ENCODE data around the gene TAF10. TPM values are rescaled to one million over a fixed set of nuclear protein-coding genes. Genes with fewer than 3 reads are reported as not detected.

Gene TAF10
- total RNA-seq, 1 experiment from 2014 or later = 187 TPM

GRCh38 chr11:6566704-6567370, 45.2 kb downstream of the TAF10 start:
- Mint-ChIP-seq H3K27ac (ENCODE audit: unreplicated experiment) (no peak overlapping the region), H3K27me3 (ENCODE audit: unreplicated experiment) (no peaks in the 10 kb centered on the region), H3K4me3 (ENCODE audit: low read depth, unreplicated experiment) (no peak overlapping the region), H3K9me3 (ENCODE audit: low read depth, unreplicated experiment) (no peaks in the 10 kb centered on the region), H3K4me1 (ENCODE audit: low read depth, unreplicated experiment) (no peaks in the 10 kb centered on the region), H3K36me3 (ENCODE audit: insufficient read depth, unreplicated experiment) (peaks cover 21% of the 10 kb centered on the region)
- CTCF ChIA-PET = no interaction called here
- intact Hi-C loops (cut with micrococcal nuclease; ENCODE audit: unreplicated experiment) = no loop called here
- TF ChIP-seq CTCF (IDR thresholded peaks at IDR 0.05; ENCODE audit: unreplicated experiment) = no peak
- BruUV-seq (replicated peaks) = no TSS peak
- DNase-seq = no peak

- DNase-seq = no peak
- CTCF ChIA-PET = no interaction called here
- intact Hi-C loops (cut with micrococcal nuclease; ENCODE audit: unreplicated experiment) = no loop called here
- no TSS peak for BruUV-seq (replicated peaks)
- H3K36me3 Mint-ChIP-seq (ENCODE audit: insufficient read depth, unreplicated experiment) = peaks cover 15% of the 10 kb centered on the region
- no peak overlapping the region for H3K27ac Mint-ChIP-seq (ENCODE audit: unreplicated experiment)
- no peak overlapping the region for H3K4me3 Mint-ChIP-seq (ENCODE audit: low read depth, unreplicated experiment)
- TF ChIP-seq CTCF (IDR thresholded peaks at IDR 0.05; ENCODE audit: unreplicated experiment) = no peak
- no peaks in the 10 kb centered on the region for H3K9me3 Mint-ChIP-seq (ENCODE audit: low read depth, unreplicated experiment)
- H3K27me3 Mint-ChIP-seq (ENCODE audit: unreplicated experiment) = no peaks in the 10 kb centered on the region
- H3K4me1 Mint-ChIP-seq (ENCODE audit: low read depth, unreplicated experiment) = no peaks in the 10 kb centered on the region
Observed at GRCh38 chr11:6565988-6566703, 45.9 kb downstream of the TAF10 start.

GRCh38 chr11:6565325-6565724, 46.7 kb downstream of the TAF10 start:
- Mint-ChIP-seq H3K27me3 (ENCODE audit: unreplicated experiment) (no peaks in the 10 kb centered on the region), H3K9me3 (ENCODE audit: low read depth, unreplicated experiment) (no peaks in the 10 kb centered on the region), H3K36me3 (ENCODE audit: insufficient read depth, unreplicated experiment) (peaks cover 15% of the 10 kb centered on the region), H3K4me3 (ENCODE audit: low read depth, unreplicated experiment) (no peak overlapping the region), H3K4me1 (ENCODE audit: low read depth, unreplicated experiment) (no peaks in the 10 kb centered on the region), H3K27ac (ENCODE audit: unreplicated experiment) (no peak overlapping the region)
- intact Hi-C loops (cut with micrococcal nuclease; ENCODE audit: unreplicated experiment) = no loop called here
- BruUV-seq (replicated peaks) = no TSS peak
- TF ChIP-seq CTCF (IDR thresholded peaks at IDR 0.05; ENCODE audit: unreplicated experiment) = no peak
- CTCF ChIA-PET = no interaction called here
- no peak for DNase-seq

GRCh38 chr11:6563667-6564066, 48.3 kb downstream of the TAF10 start:
- no peak for DNase-seq
- Mint-ChIP-seq H3K4me3 (ENCODE audit: low read depth, unreplicated experiment) (no peak overlapping the region), H3K27me3 (ENCODE audit: unreplicated experiment) (no peaks in the 10 kb centered on the region), H3K27ac (ENCODE audit: unreplicated experiment) (no peak overlapping the region), H3K36me3 (ENCODE audit: insufficient read depth, unreplicated experiment) (peaks cover 13% of the 10 kb centered on the region), H3K4me1 (ENCODE audit: low read depth, unreplicated experiment) (no peaks in the 10 kb centered on the region), H3K9me3 (ENCODE audit: low read depth, unreplicated experiment) (no peaks in the 10 kb centered on the region)
- CTCF ChIA-PET = interaction anchor here (0.6 kb wide), 1 partner anchor 187 kb away, joined by 4 read pairs; no protein-coding TSS in a partner anchor
- no TSS peak for BruUV-seq (replicated peaks)
- intact Hi-C loops (cut with micrococcal nuclease; ENCODE audit: unreplicated experiment) = no loop called here
- TF ChIP-seq CTCF (IDR thresholded peaks at IDR 0.05; ENCODE audit: unreplicated experiment) = no peak

Measured in Calu3 (cell line).